ENCODE data around the gene F5. TPM values are rescaled to one million over a fixed set of nuclear protein-coding genes. Genes with fewer than 3 reads are reported as not detected.
"Not testable (repeated sequence)": the region's sequence is repeated elsewhere in the genome, so short reads cannot be mapped to it uniquely, and the experiment has no call there.

The F5 gene
- total RNA-seq, 2 donors from 2014 or later = 90.3 to 93.5 TPM

- ATAC-seq (no peak), DNase-seq (ENCODE audit: low spot score in 2 of 2) (no peak)
- Mint-ChIP-seq H3K36me3 (peaks cover 28 to 52% of the 10 kb centered on the region in 2 donors), H3K27ac (no peak overlapping the region), H3K9me3 (no peaks in the 10 kb centered on the region)
Observed at GRCh38 chr1:169570172-169570574, 16.1 kb downstream of the F5 start.

GRCh38 chr1:169568497-169568896, 17.8 kb downstream of the F5 start:
- no peak overlapping the region for H3K27ac Mint-ChIP-seq
- DNase-seq (ENCODE audit: low spot score in 2 of 2) (no peak), ATAC-seq (no peak)
- H3K36me3 Mint-ChIP-seq = peaks cover 39 to 61% of the 10 kb centered on the region in 2 donors
- H3K9me3 Mint-ChIP-seq = no peaks in the 10 kb centered on the region

GRCh38 chr1:169565335-169566271, 20.7 kb downstream of the F5 start:
- DNase-seq (ENCODE audit: low spot score in 2 of 2) (no peak), ATAC-seq (no peak)
- Mint-ChIP-seq H3K9me3 (no peaks in the 10 kb centered on the region), H3K36me3 (peaks cover 31 to 53% of the 10 kb centered on the region in 2 donors), H3K27ac (no peak overlapping the region)

GRCh38 chr1:169563650-169564049, 22.6 kb downstream of the F5 start:
- ATAC-seq (no peak), DNase-seq (ENCODE audit: low spot score in 2 of 2) (no peak)
- Mint-ChIP-seq H3K27ac (no peak overlapping the region), H3K36me3 (peaks cover 46 to 67% of the 10 kb centered on the region in 2 donors), H3K9me3 (no peaks in the 10 kb centered on the region)

- no peak for ATAC-seq
- no peak overlapping the region for H3K27ac Mint-ChIP-seq
- H3K36me3 Mint-ChIP-seq = peaks cover 50 to 72% of the 10 kb centered on the region in 2 donors
- no peak for DNase-seq (ENCODE audit: low spot score in 2 of 2)
- no peaks in the 10 kb centered on the region for H3K9me3 Mint-ChIP-seq
Observed at GRCh38 chr1:169563019-169563615, 23.2 kb downstream of the F5 start.

- no peak overlapping the region for H3K27ac Mint-ChIP-seq
- peaks cover 55 to 81% of the 10 kb centered on the region in 2 donors for H3K36me3 Mint-ChIP-seq
- ATAC-seq = no peak
- no peaks in the 10 kb centered on the region for H3K9me3 Mint-ChIP-seq
- DNase-seq (ENCODE audit: low spot score in 2 of 2) = no peak
Observed at GRCh38 chr1:169561692-169562091, 24.6 kb downstream of the F5 start.

- DNase-seq (ENCODE audit: low spot score in 2 of 2) = no peak
- ATAC-seq = no peak
- Mint-ChIP-seq H3K36me3 (peaks cover 32 to 79% of the 10 kb centered on the region in 2 donors), H3K9me3 (no peaks in the 10 kb centered on the region), H3K27ac (no peak overlapping the region)
Observed at GRCh38 chr1:169557131-169557530, 29.1 kb downstream of the F5 start.

- no peaks in the 10 kb centered on the region for H3K9me3 Mint-ChIP-seq
- DNase-seq (ENCODE audit: low spot score in 2 of 2) = no peak
- H3K36me3 Mint-ChIP-seq = peaks cover 30 to 72% of the 10 kb centered on the region in 2 donors
- H3K27ac Mint-ChIP-seq = peak overlapping the region in 1 of 2 donors; percentile 19
- ATAC-seq = peak in 1 of 2 donors; percentile 54
Observed at GRCh38 chr1:169550294-169550693, 36.0 kb downstream of the F5 start.

- DNase-seq (ENCODE audit: low spot score in 2 of 2) (no peak), ATAC-seq (no peak)
- Mint-ChIP-seq H3K36me3 (peaks cover 30 to 65% of the 10 kb centered on the region in 2 donors), H3K27ac (no peak overlapping the region), H3K9me3 (no peaks in the 10 kb centered on the region)
Observed at GRCh38 chr1:169548282-169548681, 38.0 kb downstream of the F5 start.

GRCh38 chr1:169546087-169546995, 39.9 kb downstream of the F5 start:
- ATAC-seq (peak; percentile 66 to 77), DNase-seq (ENCODE audit: low spot score in 2 of 2) (peak in 1 of 2 donors; percentile 51)
- Mint-ChIP-seq H3K9me3 (no peaks in the 10 kb centered on the region), H3K36me3 (peaks cover 30 to 55% of the 10 kb centered on the region in 2 donors), H3K27ac (peak overlapping the region in 1 of 2 donors; percentile 52)

GRCh38 chr1:169545472-169545871, 40.8 kb downstream of the F5 start:
- no peaks in the 10 kb centered on the region for H3K9me3 Mint-ChIP-seq
- H3K27ac Mint-ChIP-seq = no peak overlapping the region
- peaks cover 30 to 47% of the 10 kb centered on the region in 2 donors for H3K36me3 Mint-ChIP-seq
- DNase-seq (ENCODE audit: low spot score in 2 of 2) (no peak), ATAC-seq (no peak)

GRCh38 chr1:169538998-169539871, 47.0 kb downstream of the F5 start:
- ATAC-seq (peak in 1 of 2 donors; percentile 18), DNase-seq (ENCODE audit: low spot score in 2 of 2) (no peak)
- Mint-ChIP-seq H3K27ac (no peak overlapping the region), H3K36me3 (peaks cover 9 to 38% of the 10 kb centered on the region in 2 donors), H3K9me3 (no peaks in the 10 kb centered on the region)

- ATAC-seq (no peak), DNase-seq (ENCODE audit: low spot score in 2 of 2) (no peak)
- no peaks in the 10 kb centered on the region for H3K9me3 Mint-ChIP-seq
- peaks cover 46 to 74% of the 10 kb centered on the region in 2 donors for H3K36me3 Mint-ChIP-seq
- H3K27ac Mint-ChIP-seq = no peak overlapping the region
Observed at GRCh38 chr1:169534653-169535052, 51.6 kb downstream of the F5 start.

- not testable (repeated sequence) for DNase-seq (ENCODE audit: low spot score in 2 of 2); ATAC-seq; H3K9me3 Mint-ChIP-seq; H3K27ac Mint-ChIP-seq
- H3K36me3 Mint-ChIP-seq = peaks cover 55 to 83% of the 10 kb centered on the region in 2 donors
Observed at GRCh38 chr1:169533528-169534190, 52.6 kb downstream of the F5 start.

GRCh38 chr1:169530448-169530847, 55.8 kb downstream of the F5 start:
- ATAC-seq (no peak), DNase-seq (ENCODE audit: low spot score in 2 of 2) (no peak)
- H3K9me3 Mint-ChIP-seq = no peaks in the 10 kb centered on the region
- H3K27ac Mint-ChIP-seq = no peak overlapping the region
- peaks cover 63 to 78% of the 10 kb centered on the region in 2 donors for H3K36me3 Mint-ChIP-seq

Data from activated naive CD4-positive, alpha-beta T cell treated with anti-CD3 and anti-CD28 coated beads, Interleukin-2, amount 50 U/mL, for 72 hours (primary cell).